Transverse colon (tissue), 4 donors: ENCODE results near the gene SPATA16.

Experiments used
- EP300 ChIP-seq: sonication (generic); formaldehyde crosslinking; IDR thresholded peaks from one replicate; pipeline ENCODE4 v1.6.1; 2017; ENCODE audit warnings: antibody characterized with exemption, low read depth
- POLR2A ChIP-seq: fragments of 450-650 bp; IDR thresholded peaks from one replicate; pipeline ENCODE4 v1.6.1; 2016; ENCODE audit warnings: antibody characterized with exemption, mild to moderate bottlenecking, moderate library complexity
- POLR2AphosphoS5 ChIP-seq, 3 donors: sonication (generic); formaldehyde crosslinking; IDR thresholded peaks; one replicate each; pipeline ENCODE4 v1.6.1; 2016; ENCODE audit warnings: antibody characterized with exemption in 3 of 3
- TF ChIP-seq, protein P1 (sequence below), 5 experiments: fragments of 200-600 bp in 3 of 5; fragments of 450-650 bp in 2 of 5; sonication (generic) in 3 of 5; IDR thresholded peaks; 1 replicate in 2 of 5; 2 replicates in 3 of 5; pipeline ENCODE4 v1.5.1; 2016 to 2017; ENCODE audit warnings: antibody characterized with exemption in 5 of 5, inconsistent platforms in 3 of 5, mild to moderate bottlenecking in 2 of 5, moderate library complexity in 1 of 5

DNA sequence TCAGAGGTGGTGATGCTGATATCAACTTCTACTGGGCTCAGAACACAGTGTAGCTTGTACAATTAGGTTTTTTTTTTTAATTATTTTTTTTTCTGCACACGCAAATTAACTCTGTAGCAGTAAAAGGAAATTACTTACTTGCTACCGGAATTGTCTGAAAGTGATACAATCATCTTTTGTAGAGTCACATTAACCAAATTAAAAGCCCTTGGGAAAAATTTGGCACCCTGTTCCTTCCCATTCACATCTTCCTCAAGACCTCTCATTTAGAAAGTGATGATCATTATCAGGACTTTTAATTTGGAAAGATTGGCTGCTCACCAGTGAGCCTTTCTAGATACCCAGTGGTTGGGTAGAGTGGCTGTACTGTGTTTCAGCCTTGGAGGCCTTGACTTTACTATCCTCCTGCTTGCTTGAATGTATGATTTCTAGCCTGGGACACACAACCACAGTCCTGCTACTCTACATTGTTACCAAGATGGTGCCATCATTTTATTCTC, 232.2 kb downstream of the SPATA16 start:
- TF ChIP-seq POLR2A (no peak), POLR2AphosphoS5 (IDR thresholded peaks at IDR 0.05) (no peak), EP300 (no peak)
- TF ChIP-seq, protein P1, sequence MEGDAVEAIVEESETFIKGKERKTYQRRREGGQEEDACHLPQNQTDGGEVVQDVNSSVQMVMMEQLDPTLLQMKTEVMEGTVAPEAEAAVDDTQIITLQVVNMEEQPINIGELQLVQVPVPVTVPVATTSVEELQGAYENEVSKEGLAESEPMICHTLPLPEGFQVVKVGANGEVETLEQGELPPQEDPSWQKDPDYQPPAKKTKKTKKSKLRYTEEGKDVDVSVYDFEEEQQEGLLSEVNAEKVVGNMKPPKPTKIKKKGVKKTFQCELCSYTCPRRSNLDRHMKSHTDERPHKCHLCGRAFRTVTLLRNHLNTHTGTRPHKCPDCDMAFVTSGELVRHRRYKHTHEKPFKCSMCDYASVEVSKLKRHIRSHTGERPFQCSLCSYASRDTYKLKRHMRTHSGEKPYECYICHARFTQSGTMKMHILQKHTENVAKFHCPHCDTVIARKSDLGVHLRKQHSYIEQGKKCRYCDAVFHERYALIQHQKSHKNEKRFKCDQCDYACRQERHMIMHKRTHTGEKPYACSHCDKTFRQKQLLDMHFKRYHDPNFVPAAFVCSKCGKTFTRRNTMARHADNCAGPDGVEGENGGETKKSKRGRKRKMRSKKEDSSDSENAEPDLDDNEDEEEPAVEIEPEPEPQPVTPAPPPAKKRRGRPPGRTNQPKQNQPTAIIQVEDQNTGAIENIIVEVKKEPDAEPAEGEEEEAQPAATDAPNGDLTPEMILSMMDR (IDR thresholded peaks at IDR 0.05): no peak
